ENCODE data around the gene INPP5B.
A peak's percentile ranks its signal among the peaks of the same experiment; 100 is the strongest.

Gene INPP5B

GRCh38 chr1:37831109-37831508 is 115.7 kb downstream of the INPP5B start:
- DNase-seq = no peak

GRCh38 chr1:37828410-37829074 is 118.3 kb downstream of the INPP5B start:
- DNase-seq = no peak

GRCh38 chr1:37825506-37825905 is 121.3 kb downstream of the INPP5B start:
- no peak for DNase-seq

GRCh38 chr1:37824001-37824400 is 122.9 kb downstream of the INPP5B start:
- no peak for DNase-seq

GRCh38 chr1:37822906-37823815 is 123.7 kb downstream of the INPP5B start:
- DNase-seq = no peak

- DNase-seq = no peak
These were observed 125.4 kb downstream of the INPP5B start for GRCh38 chr1:37821481-37821880.

- no peak for DNase-seq
These were observed 129.4 kb downstream of the INPP5B start for GRCh38 chr1:37817481-37817880.

- DNase-seq = no peak
These were observed 132.6 kb downstream of the INPP5B start for GRCh38 chr1:37814252-37814651.

GRCh38 chr1:37813529-37814145 is 133.2 kb downstream of the INPP5B start:
- no peak for DNase-seq

GRCh38 chr1:37811027-37811655 is 135.7 kb downstream of the INPP5B start:
- peak; percentile 51 for DNase-seq
